ENCODE results near the gene PLPPR3.
"Not testable (repeated sequence)": the region's sequence is repeated elsewhere in the genome, so short reads cannot be mapped to it uniquely, and the experiment has no call there.

GRCh38 chr19:842802-843179, 21.0 kb upstream of the PLPPR3 start:
- TF ChIP-seq POLR2A, CTCF (IDR thresholded peaks at IDR 0.05): not testable (repeated sequence)
